GM21528 (cell line): ENCODE measurements around the gene RNF149.
"Not testable (repeated sequence)": the region's sequence is repeated elsewhere in the genome, so short reads cannot be mapped to it uniquely, and the experiment has no call there.

Source experiments
- ATAC-seq: cut with Tn5 transposase; IDR thresholded peaks from one replicate; pipeline ENCODE4 v1.9.1; 2021; ENCODE audit warnings: mild to moderate bottlenecking, moderate library complexity; ENCODE audit not compliant: unreplicated experiment, low FRiP score

RNF149 gene

GRCh38 chr2:101263377-101263800 lies 45.1 kb downstream of the RNF149 start:
- ATAC-seq, result no peak

DNA sequence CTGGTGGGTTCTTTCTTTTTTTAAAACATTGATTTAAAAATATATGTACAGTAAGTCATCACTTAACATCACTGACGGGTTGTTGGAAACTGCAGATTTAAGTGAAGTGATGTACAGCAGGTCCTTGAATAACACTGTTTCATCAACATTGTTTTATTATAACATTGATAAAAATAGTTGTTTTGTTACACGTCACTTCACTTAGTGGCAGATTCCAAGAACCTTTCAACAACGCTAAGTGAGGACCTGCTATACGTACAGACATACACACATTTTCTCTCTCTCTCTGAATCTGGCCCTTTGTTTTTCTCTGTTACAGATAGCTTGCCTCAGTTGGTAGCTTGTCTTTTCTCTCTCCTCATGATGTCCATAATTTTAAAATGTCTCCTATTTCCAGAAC lies 46.4 kb downstream of the RNF149 start:
- no peak for ATAC-seq

- ATAC-seq, result no peak
These were observed 49.7 kb downstream of the RNF149 start for GRCh38 chr2:101258804-101259203.

- no peak for ATAC-seq
These were observed 52.2 kb downstream of the RNF149 start for GRCh38 chr2:101256316-101256715.

GRCh38 chr2:101255501-101255900 lies 53.0 kb downstream of the RNF149 start:
- no peak for ATAC-seq

DNA sequence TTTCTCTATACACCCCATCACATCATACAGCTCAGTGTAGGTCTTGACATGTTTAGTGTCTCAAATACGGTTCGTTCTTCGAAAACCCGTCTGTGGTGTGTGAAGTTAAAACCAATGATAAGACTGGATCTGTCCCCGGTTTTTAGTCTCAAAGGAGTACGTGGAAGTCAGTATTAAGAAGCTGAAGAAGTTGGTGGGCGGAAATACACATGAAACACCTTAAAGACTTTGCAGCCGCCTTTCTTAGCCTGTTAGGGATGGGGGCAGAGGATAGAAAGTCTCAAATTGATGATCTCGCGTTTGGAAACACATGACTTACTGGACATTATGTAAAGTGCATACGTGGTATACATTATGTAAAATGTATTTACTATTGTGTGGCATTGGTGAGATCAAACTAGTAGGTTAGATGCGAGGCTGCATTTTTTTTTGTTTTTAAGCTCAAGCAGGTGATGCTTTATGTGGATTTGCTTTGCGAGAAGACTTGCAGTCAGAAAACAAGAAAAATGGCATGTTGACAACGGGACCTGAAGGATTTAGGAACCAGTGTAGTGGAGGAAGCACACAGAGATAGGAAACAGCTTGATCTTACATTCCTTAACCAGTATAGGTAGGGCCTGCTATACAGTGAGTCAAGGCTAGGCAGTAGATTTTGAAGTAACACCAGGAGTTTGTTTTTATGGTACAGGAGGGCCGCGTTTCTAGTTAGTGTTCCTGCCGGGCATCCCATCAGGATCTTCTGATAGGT lies 54.6 kb downstream of the RNF149 start:
- ATAC-seq, result no peak

GRCh38 chr2:101253013-101253702 lies 55.3 kb downstream of the RNF149 start:
- peak; percentile 69 for ATAC-seq

DNA sequence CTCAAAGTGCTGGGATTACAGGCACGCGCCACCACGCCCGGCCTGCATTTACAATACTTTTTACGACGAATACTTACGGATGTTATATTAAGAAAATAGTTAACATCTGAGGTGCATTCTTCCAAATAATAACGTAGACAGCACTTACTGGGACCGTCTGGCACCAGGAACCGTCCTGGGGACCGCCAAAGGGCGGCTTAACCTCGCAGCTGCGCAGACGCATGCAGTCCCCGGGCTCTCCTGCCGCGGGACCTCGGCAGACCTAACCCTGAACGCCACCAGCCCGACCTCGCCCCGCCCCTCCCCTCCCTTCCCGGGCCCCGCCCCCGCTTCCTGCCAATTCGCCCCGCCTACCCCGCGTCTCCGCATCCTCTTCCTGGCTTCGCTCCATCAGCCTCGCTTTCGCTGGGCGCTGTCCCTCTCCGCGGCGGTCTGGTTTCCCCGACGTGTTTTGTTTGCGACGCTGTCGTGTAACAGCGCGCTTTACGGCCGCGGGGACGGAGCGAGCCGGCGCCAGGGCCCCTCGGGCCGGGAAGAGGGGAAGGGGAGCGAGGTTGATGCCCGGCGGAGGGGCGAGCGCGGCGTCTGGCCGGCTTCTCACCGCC lies 56.0 kb downstream of the RNF149 start, which contains the start of gene CNOT11:
Gene CNOT11 (plus strand): TSS at position 479 of the 605 bp plus-strand sequence. CDS start 79 bp downstream, at position 558.
- peak; percentile 83 for ATAC-seq

GRCh38 chr2:101251844-101252407 lies 56.6 kb downstream of the RNF149 start:
- ATAC-seq, result peak; percentile 57

GRCh38 chr2:101251246-101251781 lies 57.2 kb downstream of the RNF149 start:
- not testable (repeated sequence) for ATAC-seq

- no peak for ATAC-seq
These were observed 58.7 kb downstream of the RNF149 start for GRCh38 chr2:101249826-101250225.

- not testable (repeated sequence) for ATAC-seq
These were observed 59.7 kb downstream of the RNF149 start for GRCh38 chr2:101248756-101249155.

GRCh38 chr2:101245468-101245867 lies 63.0 kb downstream of the RNF149 start:
- ATAC-seq, result not testable (repeated sequence)

DNA sequence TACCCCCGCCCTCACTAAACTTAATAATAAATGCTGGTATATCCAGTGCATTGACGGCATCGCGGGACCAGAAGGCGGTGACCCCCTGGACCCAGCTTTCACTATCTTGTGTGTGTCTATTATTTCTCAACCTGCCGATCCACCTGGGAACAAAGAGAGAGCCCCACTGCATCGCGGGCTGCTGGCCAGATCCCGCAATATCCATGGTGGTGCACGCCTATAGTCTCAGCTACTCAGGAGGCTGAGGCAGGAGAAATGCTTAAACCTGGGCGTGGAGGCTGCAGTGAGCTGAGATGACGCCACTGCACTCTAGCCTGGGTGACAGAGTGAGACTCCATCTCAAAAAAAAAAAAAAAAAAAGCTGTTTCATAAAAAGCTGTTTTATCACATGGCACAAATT lies 63.6 kb downstream of the RNF149 start:
- not testable (repeated sequence) for ATAC-seq

DNA sequence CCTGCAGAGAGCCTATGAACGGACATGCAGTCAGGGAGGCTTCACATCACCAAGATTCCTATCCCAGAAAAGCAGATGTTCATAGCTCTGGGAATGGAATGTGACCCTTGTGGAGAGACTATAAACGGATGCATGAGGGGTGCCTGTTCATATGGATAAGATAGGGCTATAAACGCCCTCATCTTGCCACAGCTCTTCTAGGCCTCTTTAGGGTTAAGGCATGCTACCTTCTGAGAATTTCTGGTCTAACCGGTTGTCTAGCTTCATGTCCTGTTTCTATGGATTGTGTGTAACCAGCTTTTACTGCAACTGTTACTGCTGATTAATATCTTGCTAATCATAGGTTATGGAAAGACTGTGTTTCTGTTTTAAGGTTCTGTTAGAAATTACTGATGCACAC lies 64.1 kb downstream of the RNF149 start:
- not testable (repeated sequence) for ATAC-seq

GRCh38 chr2:101241158-101241557 lies 67.3 kb downstream of the RNF149 start:
- no peak for ATAC-seq

GRCh38 chr2:101240694-101241093 lies 67.8 kb downstream of the RNF149 start:
- not testable (repeated sequence) for ATAC-seq

DNA sequence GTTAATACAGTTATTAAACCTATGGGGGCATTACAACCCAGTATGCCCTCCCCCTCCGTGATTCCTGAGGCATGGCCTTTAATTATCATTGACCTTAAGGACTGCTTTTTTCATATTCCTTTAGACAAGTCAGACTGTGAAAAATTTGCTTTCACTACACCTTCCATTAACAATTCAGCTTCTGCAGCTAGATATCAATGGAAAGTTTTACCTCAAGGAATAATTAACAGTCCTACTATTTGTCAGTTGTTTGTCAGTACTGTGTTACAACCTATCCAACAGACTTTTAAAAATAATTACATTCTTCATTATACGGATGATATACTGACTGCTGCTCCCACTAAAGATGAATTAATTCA lies 68.8 kb downstream of the RNF149 start:
- ATAC-seq, result not testable (repeated sequence)

GRCh38 chr2:101238930-101239759 lies 69.4 kb downstream of the RNF149 start:
- no peak for ATAC-seq

DNA sequence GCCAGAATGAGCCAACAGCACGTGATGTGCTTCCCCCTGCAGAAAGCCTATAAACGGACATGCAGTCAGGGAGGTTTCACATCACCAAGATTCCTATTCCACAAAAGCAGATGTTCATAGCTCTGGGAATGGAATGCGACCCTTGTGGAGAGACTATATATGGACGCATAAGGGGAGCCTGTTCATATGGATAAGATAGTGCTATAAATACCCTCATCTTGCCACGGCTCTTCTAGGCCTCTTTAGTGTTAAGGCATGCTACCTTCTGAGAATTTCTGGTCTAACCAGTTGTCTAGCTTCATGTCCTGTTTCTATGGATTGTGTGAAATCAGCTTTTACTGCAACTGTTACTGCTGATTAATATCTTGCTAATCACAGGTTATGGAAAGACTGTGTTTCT lies 70.6 kb downstream of the RNF149 start:
- ATAC-seq, result not testable (repeated sequence)
